Stimulated activated CD8-positive, alpha-beta memory T cell treated with anti-CD3 and anti-CD28 coated beads, Interleukin-4, amount 100 ng/mL, for 1 hour (primary cell): Measurements from ENCODE around the gene RASL12.
"Not testable (repeated sequence)": the region's sequence is repeated elsewhere in the genome, so short reads cannot be mapped to it uniquely, and the experiment has no call there.

Experiments
- DNase-seq, 2 donors: peaks; one replicate each; pipeline ENCODE4 v3.0.0-alpha.2; 2020; ENCODE audit warnings: low read depth in 2 of 2, low spot score in 1 of 2

Gene RASL12

DNA sequence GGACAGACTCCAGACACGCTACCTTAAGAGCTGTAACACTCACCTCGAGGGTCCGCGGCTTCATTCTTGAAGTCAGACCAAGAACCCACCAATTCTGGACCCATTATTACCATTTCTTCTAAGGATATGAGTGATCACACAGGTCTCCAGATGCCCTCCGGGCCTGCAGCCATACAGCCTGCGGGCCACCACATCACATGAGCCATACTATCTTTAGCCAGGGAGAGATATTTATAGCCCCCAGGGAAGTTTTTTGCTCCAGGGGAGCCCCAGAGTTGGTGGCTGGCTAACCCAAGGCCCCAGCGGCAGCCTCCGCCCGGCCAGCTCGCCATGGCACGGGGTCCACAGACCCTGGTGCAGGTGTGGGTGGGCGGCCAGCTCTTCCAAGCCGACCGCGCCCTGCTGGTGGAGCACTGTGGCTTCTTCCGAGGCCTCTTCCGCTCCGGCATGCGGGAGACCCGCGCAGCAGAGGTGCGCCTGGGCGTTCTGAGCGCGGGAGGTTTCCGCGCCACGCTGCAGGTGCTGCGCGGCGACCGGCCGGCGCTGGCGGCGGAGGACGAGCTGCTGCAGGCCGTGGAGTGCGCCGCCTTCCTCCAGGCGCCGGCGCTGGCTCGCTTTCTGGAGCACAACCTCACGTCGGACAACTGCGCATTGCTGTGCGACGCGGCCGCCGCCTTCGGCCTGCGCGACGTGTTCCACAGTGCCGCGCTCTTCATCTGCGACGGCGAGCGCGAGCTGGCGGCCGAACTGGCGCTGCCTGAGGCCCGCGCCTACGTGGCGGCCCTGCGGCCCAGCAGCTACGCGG lies 8.9 kb upstream of the RASL12 start, which contains the start of gene KBTBD13:
TSS of gene KBTBD13 (plus strand) at position 261 of the 805 bp plus-strand sequence. CDS start at position 331, 70 bp downstream.
- no peak for DNase-seq

- DNase-seq = not testable (repeated sequence)
These were observed 8.0 kb upstream of the RASL12 start for GRCh38 chr15:65075607-65076395.

- DNase-seq = not testable (repeated sequence)
These were observed 7.2 kb upstream of the RASL12 start for GRCh38 chr15:65074946-65075345.

DNA sequence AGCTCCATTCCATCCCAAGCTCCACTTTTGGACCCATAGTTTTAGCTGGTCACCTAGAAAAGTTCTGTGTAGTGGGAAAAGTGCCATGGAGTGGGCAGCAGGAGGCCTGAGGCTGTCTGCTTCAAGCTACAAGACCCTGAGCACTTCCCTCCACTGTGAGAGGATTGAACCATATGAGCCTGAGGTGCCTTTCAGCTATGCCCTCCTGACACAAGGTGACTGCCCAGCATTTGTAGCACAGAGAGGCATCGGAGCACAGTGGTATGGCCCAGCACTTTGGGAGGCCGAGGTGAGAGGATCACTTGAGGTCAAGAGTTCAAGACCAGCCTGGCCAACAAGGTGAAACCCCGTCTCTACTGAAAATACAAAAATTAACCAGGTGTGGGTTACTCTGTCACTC lies 4.8 kb upstream of the RASL12 start:
- no peak for DNase-seq

DNA sequence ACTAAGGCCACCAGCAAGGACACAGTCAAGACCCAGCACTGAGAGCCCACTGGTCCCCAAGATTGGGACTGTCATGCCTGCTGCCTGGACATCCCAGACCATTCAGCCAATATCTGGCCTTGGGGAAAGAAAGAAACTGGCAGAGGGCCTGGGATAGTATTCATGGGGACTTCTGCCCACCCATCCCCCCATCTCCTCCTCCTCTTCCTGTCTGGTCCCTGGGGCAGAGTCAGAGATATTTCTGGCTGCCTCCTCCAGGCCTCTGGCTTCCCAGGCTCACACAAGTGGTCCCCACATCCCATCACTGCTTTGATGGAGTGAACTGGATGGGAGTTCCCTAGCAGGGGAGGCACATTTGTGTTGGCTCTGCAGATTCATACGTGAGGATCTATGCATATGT lies 4.2 kb upstream of the RASL12 start:
- no peak for DNase-seq

GRCh38 chr15:65071381-65071811 lies 3.6 kb upstream of the RASL12 start:
- no peak for DNase-seq

- no peak for DNase-seq
These were observed 2.2 kb upstream of the RASL12 start for GRCh38 chr15:65069779-65070546.

GRCh38 chr15:65069179-65069578 lies 1.4 kb upstream of the RASL12 start:
- DNase-seq = no peak

DNA sequence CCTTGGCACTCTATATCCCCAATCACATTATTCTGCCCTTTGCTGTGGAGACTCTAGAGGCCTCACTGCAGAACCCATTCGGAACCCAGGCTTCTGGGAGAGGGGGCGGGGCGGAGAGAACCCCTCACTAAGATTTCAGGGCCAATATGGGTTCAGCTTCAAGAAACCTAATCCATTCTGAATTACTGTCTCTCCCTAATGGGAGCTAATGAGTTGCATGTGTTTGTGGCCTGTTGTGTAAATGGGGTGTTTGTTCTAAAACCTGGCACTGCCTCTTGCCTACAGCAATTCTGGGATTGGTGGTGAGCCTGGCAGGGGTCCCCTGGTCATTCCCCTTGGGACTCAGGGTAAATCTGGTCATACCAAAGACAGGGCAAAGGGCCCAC lies 605 bp upstream of the RASL12 start:
- no peak for DNase-seq

- no peak for DNase-seq
These were observed 510 bp downstream of the RASL12 start for GRCh38 chr15:65067317-65067644.

- no peak for DNase-seq
These were observed 1.0 kb downstream of the RASL12 start for GRCh38 chr15:65066635-65067316.

DNA sequence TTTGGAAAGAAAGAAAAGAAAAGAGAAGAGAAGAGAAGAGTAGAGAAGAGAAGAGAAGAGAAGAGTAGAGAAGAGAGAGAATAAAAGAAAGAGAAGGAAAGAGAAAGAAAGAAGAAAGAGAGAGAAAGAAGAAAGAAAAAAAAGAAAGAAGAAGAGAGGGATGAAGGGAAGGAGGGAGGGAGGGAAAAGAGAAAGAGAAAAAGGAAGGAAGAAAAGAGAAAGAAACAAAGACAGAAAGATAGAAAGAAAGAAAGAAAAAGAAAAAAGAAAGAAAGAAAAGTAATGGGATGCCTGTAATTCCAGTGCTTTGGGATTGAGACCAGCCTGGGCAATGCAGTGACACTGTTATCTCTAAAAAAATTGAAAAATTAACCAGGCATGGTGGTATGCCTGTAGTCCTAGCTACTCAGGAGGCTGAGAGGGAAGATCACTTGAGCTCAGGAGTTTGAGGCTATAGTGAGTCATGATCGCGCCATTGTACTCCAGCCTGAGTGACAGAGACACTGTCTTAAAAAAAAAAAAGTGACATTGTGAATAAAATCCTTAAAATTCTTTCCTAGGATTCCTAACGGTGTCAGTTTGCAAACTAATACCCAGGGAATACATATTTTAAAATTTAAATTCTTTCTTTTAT lies 1.7 kb downstream of the RASL12 start:
- DNase-seq = no peak

DNA sequence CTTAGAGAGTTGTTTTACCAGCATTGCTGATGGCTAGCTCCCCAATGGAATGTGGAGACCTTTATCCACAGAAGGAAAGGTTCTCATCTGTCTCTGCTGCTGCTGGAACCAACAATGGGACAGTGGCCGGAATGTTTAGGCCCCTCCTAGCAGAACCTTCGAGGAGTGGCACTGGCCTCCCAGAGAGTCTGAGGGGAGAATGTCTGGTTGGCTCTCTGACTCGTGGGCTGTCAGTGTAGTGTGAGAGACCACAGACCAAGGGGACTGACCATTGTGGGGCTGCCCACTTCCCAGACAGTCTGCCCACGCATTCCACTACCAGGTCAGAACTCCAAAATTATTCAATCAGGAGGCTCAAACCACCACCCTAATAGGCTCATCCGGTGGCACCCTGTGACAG lies 5.1 kb downstream of the RASL12 start:
- no peak for DNase-seq

GRCh38 chr15:65062061-65062460 lies 5.7 kb downstream of the RASL12 start:
- no peak for DNase-seq

- no peak for DNase-seq
These were observed 7.0 kb downstream of the RASL12 start for GRCh38 chr15:65060641-65061397.

- DNase-seq = no peak
These were observed 7.7 kb downstream of the RASL12 start for GRCh38 chr15:65059931-65060596.

- DNase-seq = no peak
These were observed 8.4 kb downstream of the RASL12 start for GRCh38 chr15:65059369-65059750.

DNA sequence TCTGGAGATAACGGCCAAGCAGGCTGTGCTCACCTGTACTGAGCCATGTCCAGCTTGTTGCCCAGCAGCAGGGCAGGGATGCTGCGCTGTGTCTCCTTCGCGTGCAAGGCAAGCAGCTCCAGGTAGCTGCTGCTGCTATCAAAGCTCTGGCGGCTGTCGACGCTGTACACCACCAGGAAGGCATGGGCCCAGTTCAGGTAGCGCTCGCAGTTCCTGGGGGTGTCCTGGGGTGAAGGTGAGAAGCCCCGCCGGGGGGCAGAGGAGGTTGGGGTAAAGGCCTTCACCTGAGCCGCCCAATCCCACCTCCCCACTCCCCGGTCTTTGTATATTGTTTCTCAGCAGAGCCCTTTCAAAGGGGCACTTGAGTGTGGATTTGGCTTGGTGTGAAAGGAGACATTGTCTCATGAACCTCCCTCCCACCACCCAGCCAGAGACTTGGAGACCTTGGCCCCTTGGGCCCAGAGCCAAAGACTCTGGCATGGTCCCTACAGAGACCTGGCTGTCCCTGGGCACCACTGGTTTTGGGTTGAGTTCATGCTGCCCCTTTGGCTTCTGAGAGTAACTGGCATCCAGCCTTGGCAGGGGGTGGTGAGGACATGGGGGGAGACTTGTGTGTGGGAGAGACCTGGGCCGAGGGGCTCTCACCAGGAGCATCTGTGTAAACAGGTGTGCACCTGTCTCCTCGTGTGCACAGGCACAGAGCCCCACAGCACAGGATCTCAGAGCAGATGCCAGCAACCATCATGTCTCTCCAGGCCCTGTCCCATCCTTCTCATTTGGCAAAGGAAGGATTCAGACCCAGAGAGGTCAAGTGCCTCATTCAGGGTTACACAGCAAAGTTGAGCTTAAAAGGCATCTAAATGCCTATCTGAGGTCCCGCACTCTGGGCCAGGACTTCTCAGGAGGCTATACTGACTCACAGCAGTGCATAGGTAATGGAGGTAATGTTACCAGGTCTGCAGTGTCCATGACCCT lies 9.1 kb downstream of the RASL12 start:
- no peak for DNase-seq
